Measurements from ENCODE around the gene ADAMTS10. TPM values are rescaled to one million over a fixed set of nuclear protein-coding genes. Genes with fewer than 3 reads are reported as not detected.
"Not testable (repeated sequence)": the region's sequence is repeated elsewhere in the genome, so short reads cannot be mapped to it uniquely, and the experiment has no call there.

ADAMTS10 gene
- total RNA-seq, 1 donor from 2014 or later: 58.7 TPM

DNA sequence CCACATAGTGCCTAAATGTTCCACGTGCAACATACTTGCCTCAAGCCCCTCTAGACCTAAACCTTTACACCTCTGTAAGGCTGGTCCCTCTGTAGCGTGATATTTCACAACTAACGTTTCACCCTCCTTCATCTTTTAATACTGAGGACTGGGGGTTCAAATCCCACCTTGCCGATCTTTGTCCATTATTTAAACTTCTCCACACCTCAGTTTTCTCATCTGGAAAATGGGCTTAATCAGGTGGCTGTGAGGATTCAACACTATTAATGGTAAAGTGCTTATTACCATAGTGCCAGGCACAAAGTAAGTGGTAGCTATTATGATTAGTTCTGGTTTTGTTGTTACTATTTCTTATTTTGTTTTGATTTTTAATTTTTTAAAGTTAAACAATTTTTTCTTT is 7.5 kb upstream of the ADAMTS10 start:
- H3K36me3 Mint-ChIP-seq (ENCODE audit: low read depth, unreplicated experiment): peaks cover 3% of the 10 kb centered on the region
- peaks cover 3% of the 10 kb centered on the region for H3K27me3 Mint-ChIP-seq (ENCODE audit: unreplicated experiment)
- no peaks in the 10 kb centered on the region for H3K4me1 Mint-ChIP-seq (ENCODE audit: unreplicated experiment)
- no peak overlapping the region for H3K27ac Mint-ChIP-seq (ENCODE audit: unreplicated experiment)
- TF ChIP-seq, protein P1, sequence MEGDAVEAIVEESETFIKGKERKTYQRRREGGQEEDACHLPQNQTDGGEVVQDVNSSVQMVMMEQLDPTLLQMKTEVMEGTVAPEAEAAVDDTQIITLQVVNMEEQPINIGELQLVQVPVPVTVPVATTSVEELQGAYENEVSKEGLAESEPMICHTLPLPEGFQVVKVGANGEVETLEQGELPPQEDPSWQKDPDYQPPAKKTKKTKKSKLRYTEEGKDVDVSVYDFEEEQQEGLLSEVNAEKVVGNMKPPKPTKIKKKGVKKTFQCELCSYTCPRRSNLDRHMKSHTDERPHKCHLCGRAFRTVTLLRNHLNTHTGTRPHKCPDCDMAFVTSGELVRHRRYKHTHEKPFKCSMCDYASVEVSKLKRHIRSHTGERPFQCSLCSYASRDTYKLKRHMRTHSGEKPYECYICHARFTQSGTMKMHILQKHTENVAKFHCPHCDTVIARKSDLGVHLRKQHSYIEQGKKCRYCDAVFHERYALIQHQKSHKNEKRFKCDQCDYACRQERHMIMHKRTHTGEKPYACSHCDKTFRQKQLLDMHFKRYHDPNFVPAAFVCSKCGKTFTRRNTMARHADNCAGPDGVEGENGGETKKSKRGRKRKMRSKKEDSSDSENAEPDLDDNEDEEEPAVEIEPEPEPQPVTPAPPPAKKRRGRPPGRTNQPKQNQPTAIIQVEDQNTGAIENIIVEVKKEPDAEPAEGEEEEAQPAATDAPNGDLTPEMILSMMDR (IDR thresholded peaks at IDR 0.05; ENCODE audit: unreplicated experiment): no peak
- no peaks in the 10 kb centered on the region for H3K9me3 Mint-ChIP-seq (ENCODE audit: unreplicated experiment)
- DNase-seq (ENCODE audit: low spot score): no peak
- H3K4me3 Mint-ChIP-seq (ENCODE audit: unreplicated experiment): no peak overlapping the region

DNA sequence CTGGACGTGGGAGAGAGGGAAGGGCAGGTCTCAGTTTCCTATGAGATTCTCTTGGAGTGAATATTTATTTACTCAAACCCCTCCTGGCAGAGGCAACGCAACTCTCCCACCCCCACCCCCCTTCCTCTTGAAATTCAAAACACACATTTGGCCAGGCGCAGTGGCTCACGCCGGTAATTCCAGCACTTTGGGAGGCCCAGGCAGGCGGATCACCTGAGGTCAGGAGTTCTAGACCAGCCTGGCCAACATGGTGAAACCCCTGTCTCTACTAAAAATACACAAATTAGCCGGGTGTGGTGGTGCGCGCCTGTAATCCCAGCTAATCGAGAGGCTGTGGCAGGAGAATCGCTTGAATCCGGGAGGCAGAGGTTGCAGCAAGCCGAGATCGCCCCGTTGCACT is 6.8 kb upstream of the ADAMTS10 start:
- not testable (repeated sequence) for H3K4me3 Mint-ChIP-seq (ENCODE audit: unreplicated experiment); DNase-seq (ENCODE audit: low spot score); H3K27me3 Mint-ChIP-seq (ENCODE audit: unreplicated experiment); H3K9me3 Mint-ChIP-seq (ENCODE audit: unreplicated experiment); H3K36me3 Mint-ChIP-seq (ENCODE audit: low read depth, unreplicated experiment); H3K27ac Mint-ChIP-seq (ENCODE audit: unreplicated experiment); H3K4me1 Mint-ChIP-seq (ENCODE audit: unreplicated experiment)

DNA sequence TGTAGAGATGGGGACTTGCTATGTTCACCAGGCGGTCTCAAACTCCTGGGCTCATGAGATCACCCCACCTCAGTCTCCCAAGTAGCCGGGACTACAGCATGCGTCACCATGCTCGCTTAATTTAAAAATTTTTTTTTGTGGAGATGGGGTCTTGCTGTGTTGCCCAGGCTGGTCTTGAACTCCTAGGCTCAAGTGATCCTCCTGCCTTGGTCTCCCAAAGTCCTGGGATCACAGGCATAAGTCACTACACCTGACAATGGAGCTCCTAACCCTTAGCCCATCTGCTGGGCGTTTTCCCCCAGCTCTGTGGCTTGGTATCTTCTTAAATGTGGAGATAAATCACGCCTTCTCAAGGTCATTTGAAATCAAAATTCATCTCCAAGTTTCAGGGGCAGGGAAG is 6.3 kb upstream of the ADAMTS10 start:
- Mint-ChIP-seq H3K9me3 (ENCODE audit: unreplicated experiment) (no peaks in the 10 kb centered on the region), H3K27me3 (ENCODE audit: unreplicated experiment) (peaks cover 5% of the 10 kb centered on the region), H3K4me3 (ENCODE audit: unreplicated experiment) (no peak overlapping the region), H3K27ac (ENCODE audit: unreplicated experiment) (no peak overlapping the region), H3K4me1 (ENCODE audit: unreplicated experiment) (no peaks in the 10 kb centered on the region), H3K36me3 (ENCODE audit: low read depth, unreplicated experiment) (peaks cover 3% of the 10 kb centered on the region)
- TF ChIP-seq, protein P1 (IDR thresholded peaks at IDR 0.05; ENCODE audit: unreplicated experiment): no peak
- DNase-seq (ENCODE audit: low spot score): no peak

DNA sequence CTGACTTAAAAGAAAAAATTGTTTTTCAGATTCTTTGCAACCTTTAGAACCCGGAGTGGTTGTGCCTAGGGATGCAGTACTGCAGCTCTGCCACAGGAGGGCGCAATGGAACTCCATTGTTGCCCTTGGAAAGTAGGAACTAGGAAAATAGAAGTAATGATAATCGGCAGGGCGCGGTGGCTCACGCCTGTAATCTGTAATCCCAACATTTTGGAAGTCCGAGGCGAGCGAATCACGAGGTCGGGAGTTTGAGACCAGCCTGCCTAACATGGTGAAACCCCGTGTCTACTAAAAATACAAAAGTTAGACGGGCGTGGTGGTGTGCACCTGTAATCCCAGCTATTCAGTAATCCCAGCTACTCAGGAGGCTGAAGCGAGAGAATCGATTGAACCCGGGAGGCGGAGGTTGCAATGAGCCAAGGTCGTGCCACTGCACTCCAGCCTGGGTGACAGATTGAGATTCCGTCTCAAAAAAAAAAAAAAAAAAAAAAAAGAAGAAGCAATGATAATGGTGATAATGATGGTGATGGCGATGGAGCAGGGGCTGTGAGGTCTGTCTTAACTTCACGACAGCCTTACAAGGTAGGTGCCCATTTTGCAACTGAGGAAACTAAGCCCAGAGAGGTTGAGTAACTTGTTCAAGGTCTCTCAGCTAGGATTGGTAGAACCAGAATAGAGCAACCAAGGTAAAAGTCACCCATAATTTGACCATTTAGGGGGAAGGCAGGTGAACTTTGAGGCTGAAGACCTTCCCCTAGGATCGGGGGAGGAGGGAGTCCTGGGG is 5.5 kb upstream of the ADAMTS10 start:
- TF ChIP-seq, protein P1 (IDR thresholded peaks at IDR 0.05; ENCODE audit: unreplicated experiment): peak; percentile 95
- H3K9me3 Mint-ChIP-seq (ENCODE audit: unreplicated experiment): no peaks in the 10 kb centered on the region
- DNase-seq (ENCODE audit: low spot score): peak; percentile 74
- no peak overlapping the region for H3K27ac Mint-ChIP-seq (ENCODE audit: unreplicated experiment)
- H3K36me3 Mint-ChIP-seq (ENCODE audit: low read depth, unreplicated experiment): peaks cover 3% of the 10 kb centered on the region
- no peak overlapping the region for H3K4me3 Mint-ChIP-seq (ENCODE audit: unreplicated experiment)
- no peaks in the 10 kb centered on the region for H3K4me1 Mint-ChIP-seq (ENCODE audit: unreplicated experiment)
- H3K27me3 Mint-ChIP-seq (ENCODE audit: unreplicated experiment): peaks cover 5% of the 10 kb centered on the region

DNA sequence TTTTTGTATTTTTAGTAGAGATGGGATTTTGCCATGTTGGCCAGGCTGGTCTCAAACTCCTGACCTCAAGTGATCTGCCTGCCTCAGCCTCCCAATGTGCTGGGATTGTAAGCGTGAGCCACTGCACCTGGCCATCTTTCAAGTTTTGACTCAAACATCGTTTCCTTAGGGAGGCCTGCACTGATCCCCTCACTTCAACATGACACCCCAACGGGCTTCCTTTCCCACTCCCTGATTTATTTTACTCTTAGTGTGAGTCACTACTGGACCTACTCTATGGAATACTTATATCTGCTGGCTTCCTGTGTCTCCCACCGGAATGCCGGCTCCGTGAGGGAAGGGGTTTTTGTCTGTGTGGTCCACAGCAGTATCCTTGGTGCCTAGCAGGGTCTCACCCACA is 4.5 kb upstream of the ADAMTS10 start:
- Mint-ChIP-seq H3K9me3 (ENCODE audit: unreplicated experiment) (no peaks in the 10 kb centered on the region), H3K27me3 (ENCODE audit: unreplicated experiment) (peaks cover 5% of the 10 kb centered on the region), H3K36me3 (ENCODE audit: low read depth, unreplicated experiment) (peaks cover 2% of the 10 kb centered on the region), H3K4me1 (ENCODE audit: unreplicated experiment) (peaks cover 3% of the 10 kb centered on the region), H3K4me3 (ENCODE audit: unreplicated experiment) (no peak overlapping the region), H3K27ac (ENCODE audit: unreplicated experiment) (no peak overlapping the region)
- TF ChIP-seq, protein P1 (IDR thresholded peaks at IDR 0.05; ENCODE audit: unreplicated experiment): no peak
- no peak for DNase-seq (ENCODE audit: low spot score)
